HG02642 (cell line): ENCODE results near the gene APOBEC4.

Source experiments
- ATAC-seq: cut with Tn5 transposase; IDR thresholded peaks from one replicate; pipeline ENCODE4 v1.9.1; 2021; ENCODE audit warnings: mild to moderate bottlenecking; ENCODE audit not compliant: unreplicated experiment, poor library complexity

APOBEC4 gene

DNA sequence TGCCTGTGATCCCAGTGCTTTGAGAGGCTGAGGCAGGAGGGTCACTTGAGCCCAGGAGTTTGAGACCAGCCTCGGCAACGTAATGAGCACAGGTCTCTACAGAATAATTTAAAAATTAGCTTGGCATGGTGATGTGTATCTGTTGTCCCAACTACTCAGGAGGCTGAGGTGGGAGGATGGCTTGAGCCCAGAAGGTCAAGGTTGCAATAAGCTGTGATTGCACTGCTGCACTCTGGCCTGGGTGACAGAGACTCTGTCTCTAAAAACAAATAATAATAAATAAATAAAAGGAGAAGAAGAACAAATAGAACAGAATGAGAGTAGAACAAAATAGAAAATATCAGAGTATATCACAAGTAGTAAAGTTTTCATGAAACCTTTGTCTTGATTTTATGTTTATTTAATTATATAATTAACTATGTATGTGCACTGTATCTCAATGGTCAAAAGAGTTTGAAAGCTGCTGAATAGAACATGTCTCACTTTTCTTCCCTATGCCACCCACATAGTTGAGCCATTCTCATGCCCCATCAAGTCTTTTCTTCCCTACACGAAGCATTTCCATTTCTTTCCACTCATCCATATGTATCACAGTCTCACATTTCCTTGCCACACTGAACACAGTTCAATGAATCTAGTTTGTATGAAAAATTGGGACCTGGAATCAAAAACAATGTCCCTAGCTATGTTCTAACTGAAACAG, 22.9 kb upstream of the APOBEC4 start:
- ATAC-seq = no peak

DNA sequence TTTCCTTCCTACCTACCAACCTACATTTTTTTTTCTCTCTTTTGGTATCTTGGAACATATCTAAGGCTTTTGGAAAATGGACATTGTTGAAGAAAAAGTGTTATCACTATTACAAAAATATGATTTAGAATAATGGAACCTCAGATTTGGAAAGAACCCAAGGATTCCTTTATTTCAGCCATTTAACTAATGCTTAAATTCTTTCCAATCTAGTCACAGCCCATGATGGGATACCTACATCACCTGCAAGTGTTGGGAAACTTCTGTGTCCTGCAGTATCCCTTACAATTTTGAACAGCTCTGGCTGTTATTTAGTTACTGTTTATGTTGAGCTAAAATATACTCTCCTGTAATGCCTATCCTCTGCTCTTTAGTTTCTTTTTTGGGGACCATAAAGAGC, 22.3 kb upstream of the APOBEC4 start:
- no peak for ATAC-seq

DNA sequence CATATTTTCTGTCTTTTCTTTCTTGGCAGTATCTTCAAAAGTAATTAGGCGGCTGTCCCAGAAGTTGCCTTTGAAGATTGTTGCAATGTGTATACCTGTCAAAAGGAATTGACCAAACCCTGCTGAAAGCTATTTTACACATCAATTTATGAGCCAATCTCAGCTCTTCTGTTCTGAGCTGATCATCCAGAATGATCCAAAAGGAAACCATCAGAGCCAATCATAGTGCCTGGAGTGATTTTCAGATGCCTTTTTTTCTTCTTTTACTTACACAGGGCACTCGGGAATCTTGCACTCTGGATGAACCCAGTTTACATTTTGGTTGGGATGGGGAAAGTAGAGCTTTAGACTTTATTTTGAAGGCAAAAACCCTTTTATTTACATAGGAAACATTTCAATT, 21.8 kb upstream of the APOBEC4 start:
- ATAC-seq = no peak

DNA sequence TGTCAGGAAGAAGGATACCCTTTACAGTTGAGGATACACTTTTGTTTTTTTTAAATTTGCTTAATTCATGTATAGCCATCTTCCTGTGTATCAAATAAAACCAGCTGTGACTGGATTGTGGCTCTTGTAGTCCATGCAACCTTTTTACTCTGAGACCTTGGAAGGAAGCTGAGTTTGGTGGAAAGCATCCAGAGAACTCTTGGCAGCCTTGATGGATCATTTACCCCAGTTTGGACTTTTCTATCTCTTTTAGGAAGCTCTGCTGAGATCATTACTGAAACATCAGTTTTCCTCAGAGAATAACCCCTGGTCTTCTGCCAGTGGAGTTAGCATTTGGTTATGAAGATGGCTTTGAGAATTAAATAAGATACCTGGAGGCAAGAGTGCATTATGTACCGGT, 21.2 kb upstream of the APOBEC4 start:
- no peak for ATAC-seq

DNA sequence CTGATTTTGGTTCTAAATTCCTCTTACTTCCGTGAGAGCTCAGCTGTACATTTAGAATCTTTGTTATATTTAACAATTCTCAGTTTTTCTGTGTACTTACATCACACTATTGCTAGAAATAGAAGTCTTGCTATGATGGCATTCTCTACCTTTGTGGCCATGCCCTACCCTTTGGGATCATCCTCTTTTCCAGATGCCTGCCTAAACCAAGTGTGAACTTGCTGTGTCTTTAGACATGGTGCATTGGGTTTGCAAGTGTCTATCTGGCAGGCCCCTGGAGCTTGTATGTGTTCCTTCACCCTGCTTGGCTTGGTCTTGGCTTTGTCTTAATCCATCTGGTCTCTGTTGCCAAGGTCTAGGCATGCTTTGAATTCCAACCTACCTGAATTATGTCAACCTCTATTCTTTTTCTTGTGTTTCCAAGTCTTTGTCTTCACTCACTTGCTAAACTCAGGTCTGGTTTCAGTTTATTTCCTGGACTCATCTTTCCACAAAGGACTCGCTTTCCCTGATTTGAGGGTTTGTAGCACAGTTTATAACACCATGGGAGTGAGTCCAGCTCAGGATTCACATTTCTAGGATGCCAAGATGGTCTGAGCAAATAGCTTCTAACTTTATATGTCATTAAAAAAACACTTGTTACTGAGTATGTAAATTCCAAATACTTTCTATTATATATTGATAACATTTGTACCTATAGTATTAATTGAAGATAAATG, 20.6 kb upstream of the APOBEC4 start:
- no peak for ATAC-seq

DNA sequence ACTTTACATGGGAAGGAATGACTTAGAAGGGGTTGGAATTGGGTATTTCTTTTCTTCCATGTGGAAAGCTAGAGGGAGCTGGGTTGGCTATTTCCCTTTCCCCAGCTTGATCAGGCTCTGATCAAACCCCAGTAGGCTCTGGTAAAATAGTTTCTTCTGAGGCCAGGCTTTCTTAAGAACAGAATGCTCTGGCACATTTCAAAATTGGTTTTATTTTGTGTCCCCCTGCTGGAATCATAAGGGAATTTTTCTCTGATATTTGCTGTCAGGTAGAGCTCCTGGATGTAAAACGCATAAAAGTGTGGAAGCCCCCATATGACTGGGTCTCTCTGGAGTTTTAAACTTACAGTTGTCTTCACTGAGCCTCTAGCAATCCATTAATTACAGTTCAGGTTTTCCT, 17.1 kb upstream of the APOBEC4 start:
- no peak for ATAC-seq

DNA sequence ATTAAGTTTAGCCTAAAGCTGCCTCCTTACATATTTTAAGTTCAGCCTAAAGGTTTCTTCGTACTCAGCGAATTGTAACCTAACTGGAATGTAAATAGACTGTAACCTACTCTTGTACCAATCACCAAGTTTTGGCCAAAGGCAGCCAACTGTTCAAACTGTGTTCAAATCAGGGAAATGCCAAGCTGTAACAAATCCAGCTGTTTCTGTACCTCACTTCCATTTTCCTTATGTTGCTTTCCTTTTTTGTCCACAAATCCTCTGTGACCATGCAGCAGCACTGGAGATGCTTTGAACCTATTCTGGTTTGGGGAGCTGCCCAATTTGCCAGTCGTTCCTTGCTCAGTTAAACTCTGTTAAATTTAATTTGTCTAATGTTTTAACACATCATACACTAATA, 3.2 kb upstream of the APOBEC4 start:
- no peak for ATAC-seq

DNA sequence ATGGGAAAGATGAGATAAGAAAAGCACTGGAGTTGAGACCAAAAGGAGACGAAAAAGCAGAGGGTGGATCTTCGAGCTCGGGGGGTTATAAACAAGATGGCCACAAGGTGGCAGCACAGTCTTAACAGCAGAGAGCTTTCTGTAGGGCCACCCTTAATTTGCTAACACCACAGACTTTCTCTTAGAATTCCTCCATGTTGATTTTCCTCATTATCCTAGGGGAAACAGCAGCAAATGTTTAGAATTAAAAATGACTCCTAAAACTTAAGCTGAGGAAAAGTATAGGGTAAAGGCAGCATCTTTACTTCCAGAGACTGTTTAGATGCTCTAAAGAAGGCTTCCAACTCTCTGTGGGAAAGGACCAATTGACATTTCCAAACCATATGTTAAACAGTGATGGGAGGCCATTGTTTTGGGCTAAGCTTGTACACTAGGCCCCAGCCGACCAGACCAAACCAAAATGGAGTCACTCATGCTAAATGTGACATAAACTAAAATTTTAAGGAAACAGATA, 2.5 kb upstream of the APOBEC4 start:
- peak; percentile 71 for ATAC-seq

DNA sequence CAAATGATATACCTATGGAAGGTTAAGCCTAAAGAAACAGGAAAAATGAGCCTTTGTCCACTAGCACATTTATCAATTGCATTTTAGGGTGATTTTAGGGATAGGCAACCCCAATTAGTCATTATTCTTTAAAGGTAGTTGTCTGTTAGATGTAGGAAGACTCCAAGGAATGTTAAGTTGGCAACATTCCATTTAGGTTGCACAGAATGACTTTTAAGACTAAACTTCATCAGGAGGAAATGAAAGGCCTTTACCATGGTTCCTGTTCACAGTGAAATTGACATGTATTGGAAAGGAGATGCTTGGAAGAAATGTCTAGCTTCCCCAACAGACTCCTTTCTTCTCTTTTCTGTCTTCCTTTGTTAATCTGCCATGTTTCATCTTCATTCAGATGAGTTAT, 1.6 kb upstream of the APOBEC4 start:
- no peak for ATAC-seq

DNA sequence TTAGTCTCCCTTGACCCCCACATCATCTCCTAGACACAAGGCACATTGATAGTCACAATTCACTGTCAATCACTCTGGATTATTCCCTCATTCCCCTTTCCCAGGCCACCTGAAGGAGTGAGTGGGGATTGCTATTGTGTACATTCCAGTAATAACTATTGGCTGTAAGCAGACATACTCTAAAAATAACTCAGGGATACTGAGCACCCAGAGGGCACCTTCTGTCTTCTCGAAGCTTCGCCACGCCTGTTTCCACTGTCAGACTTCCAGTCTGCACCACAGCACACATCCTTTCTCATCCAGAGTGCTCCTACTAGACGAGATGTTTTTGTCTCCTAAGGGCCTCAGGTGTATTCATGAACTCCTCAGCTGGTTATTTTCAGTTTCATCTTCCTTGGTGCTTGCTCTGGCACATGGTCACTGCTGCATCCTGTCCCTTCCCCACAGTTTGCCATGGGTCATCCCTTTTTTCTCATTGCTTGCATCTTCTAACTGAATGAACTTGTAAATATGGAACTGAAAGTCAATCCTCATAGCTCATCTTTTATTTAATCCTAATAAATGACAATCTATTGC, 848 bp upstream of the APOBEC4 start:
- no peak for ATAC-seq

DNA sequence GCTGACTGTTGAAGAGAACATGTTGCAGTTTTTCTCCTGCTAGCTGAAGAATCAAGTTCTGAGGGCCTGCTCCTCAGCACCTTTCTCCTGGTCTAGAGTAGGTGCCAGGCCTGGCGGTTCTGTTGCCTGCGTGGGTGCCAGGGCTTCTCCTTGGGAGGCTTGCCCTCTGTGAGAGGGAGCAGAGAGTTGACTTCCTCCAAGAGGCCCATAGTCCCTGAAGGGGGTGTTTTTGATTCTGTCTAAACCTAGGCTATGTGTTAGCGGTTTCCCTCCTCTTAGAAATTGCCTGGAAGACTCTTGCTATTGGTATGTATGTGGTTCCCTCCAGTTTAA, 312 bp upstream of the APOBEC4 start:
- no peak for ATAC-seq

DNA sequence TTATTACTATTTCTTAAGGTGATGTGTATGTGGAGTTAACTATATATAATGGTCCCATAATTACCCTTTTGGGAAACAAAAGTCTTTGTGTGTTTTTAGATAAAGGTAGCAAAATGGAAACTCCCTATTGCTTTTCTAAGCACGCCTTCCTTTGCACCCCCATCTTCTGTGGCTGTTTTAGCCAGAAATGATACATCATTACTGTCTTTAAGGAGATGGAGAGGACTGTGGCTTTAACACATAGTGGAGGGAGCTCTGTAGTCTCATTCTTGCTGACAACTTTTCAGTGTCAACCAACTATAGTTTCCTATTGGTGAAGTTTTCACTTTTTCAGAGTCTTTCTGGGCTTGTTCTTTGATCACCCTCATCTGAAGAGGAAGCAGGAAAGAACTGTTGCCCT, 1.0 kb downstream of the APOBEC4 start:
- ATAC-seq = peak; percentile 40

DNA sequence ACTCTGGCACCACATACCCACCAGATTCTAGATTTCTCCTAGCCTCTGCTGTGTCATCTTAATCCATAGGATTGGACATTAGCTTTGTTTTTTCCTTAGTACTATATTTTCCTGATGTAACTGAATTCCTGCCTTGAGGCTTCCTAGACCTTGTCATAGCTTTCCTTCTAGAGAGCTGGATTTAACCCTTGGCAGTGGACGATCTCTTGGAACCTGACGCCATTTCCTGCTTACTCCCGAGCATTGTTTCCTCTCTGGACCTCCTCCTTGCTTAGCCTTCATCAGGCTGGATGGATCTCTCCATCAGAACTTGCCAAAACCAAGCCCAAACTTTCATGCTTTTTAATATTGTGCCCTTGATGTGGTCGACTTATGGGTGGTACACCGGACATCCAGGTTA, 1.5 kb downstream of the APOBEC4 start:
- ATAC-seq = no peak

DNA sequence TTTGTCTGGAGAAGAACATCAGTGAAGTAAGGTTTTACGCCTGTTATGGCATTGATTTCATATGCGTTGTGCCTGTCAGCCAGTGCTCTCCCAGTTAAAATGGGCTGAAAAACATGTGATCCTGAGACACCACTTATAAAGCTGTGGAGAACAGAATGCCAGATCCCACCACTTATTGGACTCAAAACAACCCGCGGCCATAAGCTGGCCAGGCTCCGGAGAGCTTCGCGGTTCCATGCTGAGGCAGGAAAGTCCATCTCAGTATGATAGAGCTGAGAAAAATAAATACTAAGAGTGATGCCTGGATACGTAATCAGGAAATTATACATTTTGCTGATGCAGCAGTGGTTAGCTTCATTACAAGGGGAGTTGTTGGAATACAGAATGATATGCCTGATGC, 5.1 kb downstream of the APOBEC4 start:
- no peak for ATAC-seq

DNA sequence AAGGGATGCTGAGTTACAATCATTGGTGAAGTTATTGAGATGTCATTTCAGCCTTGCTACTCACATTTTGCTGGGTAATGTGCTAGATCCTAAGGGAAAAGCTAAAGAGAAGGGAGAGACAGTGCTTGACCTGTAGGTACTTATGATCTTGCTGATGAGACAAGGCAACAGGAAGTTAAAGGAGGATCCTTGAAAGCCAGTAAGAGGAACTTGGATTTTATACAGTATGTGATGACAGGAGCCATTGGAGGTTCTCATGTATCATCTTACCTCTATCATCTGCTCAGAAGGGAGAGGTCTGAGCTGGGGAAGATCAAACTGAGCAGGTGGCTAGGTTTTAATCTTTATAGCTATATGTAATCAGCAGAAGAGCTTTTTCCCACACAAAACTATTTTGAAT, 6.3 kb downstream of the APOBEC4 start:
- ATAC-seq = no peak

DNA sequence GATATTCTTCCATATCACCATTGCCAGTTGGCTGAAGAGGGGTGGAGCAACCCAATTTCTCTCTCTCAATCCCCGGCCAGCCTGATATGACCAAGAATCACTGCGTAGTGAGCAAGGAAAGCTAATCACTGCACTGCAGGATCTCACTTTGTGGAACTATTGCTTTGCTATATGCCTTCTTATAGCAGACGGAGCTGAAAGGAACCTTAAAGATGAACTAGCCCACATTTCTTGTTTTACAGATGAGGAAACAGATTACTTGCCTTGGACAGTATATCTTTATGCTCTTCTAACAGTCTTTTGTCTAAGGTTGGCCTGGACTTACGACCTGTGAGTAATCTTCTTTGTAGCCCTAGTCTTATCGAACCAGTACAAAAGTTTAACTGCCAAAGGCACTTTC, 7.6 kb downstream of the APOBEC4 start:
- ATAC-seq = no peak

DNA sequence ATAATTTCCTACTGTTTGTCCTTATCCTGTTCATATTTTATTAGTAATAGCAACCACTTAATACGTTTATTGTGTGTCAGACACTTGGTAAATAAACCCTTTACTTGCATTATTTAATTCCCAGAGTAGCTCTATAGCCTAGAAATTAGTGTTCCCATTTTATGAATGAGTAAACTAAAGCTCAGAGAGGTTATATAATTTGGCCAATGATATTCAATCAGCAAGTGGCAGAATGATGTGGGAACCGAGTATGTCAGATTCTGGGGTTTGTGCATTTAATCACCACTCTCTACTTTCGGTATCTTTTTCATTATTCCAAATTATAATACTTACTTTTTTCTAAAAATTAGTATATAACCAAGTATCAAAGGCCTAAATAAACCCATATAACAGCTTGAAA, 10.9 kb downstream of the APOBEC4 start:
- no peak for ATAC-seq

DNA sequence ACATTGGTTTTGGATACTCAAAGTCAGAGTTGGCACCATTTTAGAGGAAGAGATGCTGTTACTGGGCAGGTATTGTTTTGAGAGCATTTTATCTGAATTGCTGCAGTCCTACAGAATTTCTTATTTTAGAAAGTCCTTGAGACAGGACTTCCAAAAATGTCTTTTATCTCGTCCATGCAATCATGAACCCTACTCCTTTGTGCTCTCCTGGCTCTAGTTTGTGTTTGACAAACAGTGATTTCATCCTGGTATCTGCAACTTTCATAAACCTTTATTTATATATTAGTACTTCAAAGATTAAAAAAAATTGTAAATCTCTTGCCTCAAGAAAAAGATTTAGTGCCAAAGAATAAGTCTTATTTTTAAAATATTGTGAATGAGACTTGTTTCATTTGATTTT, 12.9 kb downstream of the APOBEC4 start:
- ATAC-seq = no peak

DNA sequence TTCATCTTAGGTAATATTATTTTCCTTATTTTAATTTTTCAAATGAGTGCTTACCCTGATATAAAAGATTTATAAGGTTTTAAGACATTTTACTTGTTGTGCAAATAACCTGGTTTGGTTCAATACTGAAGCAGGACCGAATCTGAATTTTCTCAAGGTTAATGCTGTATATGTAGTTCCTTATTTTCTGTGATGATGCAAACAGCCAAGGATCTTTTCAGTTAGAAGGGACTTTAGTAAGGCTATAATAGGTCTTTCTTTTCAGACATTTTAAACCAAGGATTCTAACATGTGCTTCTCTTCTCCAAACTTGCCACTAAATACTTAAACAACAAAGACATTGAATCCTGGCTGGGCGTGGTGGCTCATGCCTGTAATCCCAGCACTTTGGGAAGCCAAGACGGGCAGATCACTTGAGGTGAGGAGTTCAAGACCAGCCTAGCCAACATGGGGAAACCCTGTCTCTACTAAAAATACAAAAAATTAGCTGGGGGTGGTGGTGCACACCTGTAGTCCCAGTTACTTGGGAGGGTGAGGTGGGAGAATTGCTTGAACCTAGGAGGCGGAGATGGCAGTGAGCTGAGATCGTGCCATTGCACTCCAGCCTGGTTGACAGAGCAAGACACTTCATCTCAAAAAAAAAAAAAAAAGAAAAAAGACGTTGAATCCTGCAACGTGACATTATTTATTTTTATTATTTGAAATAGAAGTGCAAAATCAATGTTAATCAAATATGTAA, 14.3 kb downstream of the APOBEC4 start:
- ATAC-seq = no peak

DNA sequence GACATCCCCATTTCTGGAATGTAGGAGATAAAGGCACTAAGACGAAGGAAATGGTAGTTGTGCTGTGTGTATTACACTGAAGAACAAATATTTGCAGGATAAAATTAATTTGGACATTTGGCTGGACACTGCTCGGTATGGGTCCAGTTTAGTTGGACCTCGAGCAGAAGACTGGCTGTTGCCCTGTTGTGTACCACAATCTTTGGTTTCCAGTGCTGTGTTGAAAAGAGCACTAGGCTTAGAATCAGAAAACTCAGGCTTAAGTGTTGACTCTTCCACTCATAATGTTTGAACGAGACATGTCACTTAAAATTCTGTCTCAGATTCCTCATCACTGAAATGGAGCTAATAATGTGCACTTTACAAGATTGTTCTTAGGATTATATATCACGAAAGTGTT, 16.3 kb downstream of the APOBEC4 start:
- ATAC-seq = no peak

DNA sequence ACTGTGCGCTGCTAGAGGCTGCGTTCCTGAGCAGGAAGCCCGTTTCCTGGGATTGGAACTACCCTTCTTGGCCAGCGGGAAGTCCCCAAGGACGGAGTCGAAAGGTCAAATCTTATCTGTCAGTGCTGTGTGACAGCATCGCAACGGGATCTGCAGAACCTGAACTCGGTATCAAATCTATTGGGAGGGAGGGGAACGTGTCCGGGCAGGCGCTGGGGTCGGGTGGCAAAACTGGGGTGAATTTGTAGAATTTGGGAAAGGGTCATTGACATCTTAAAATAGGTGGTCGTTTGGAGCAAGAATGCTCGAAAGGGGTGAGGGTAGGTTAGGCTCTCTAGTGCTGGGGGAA, 16.8 kb downstream of the APOBEC4 start:
- ATAC-seq = peak; percentile 0
